HepG2 (cell line): Measurements from ENCODE around the gene PDE3A. TPM values are rescaled to one million over a fixed set of nuclear protein-coding genes. Genes with fewer than 3 reads are reported as not detected.
A peak's percentile ranks its signal among the peaks of the same experiment; 100 is the strongest.

ENCODE experiments used
- ARID3A ChIP-seq: IDR thresholded peaks from 2 replicates; pipeline ENCODE4 v1.6.1; 2012; ENCODE audit warnings: low read depth, low read length, improper control_type of control experiment
- HDAC6 ChIP-seq: fragments of 200-600 bp; sonication (generic); IDR thresholded peaks from 2 replicates; pipeline ENCODE4 v1.7.0; 2017; ENCODE audit warnings: mild to moderate bottlenecking, antibody characterized with exemption, low read length, low read depth
- KAT7 ChIP-seq: IDR thresholded peaks from 2 replicates; pipeline ENCODE4 v1.6.1; 2018; ENCODE audit warnings: borderline replicate concordance, missing compliant biosample characterization
- KLF9 ChIP-seq: IDR thresholded peaks from 2 replicates; pipeline ENCODE4 v1.6.1; 2016; ENCODE audit warnings: low read depth
- LCORL ChIP-seq, 2 experiments: fragments of 450-650 bp in 1 of 2; sonication (generic) in 1 of 2; formaldehyde crosslinking in 1 of 2; IDR thresholded peaks; 2 replicates each; pipeline versions ENCODE4 v1.5.0 to v1.6.1; 2017 to 2020; ENCODE audit warnings: antibody characterized with exemption in 1 of 2, missing genetic modification reagents in 1 of 2
- NFE2L1 ChIP-seq: sonication (generic); formaldehyde crosslinking; IDR thresholded peaks from 2 replicates; pipeline ENCODE4 v1.4.0; 2020; ENCODE audit warnings: missing genetic modification reagents, mild to moderate bottlenecking, borderline replicate concordance
- PAF1 ChIP-seq: IDR thresholded peaks from 2 replicates; pipeline ENCODE4 v1.6.1; 2016; ENCODE audit warnings: missing genetic modification reagents, missing compliant biosample characterization
- POGZ ChIP-seq: sonication (generic); formaldehyde crosslinking; IDR thresholded peaks from 2 replicates; pipeline ENCODE4 v1.4.0; 2020; ENCODE audit warnings: mild to moderate bottlenecking, missing genetic modification reagents
- RFX1 ChIP-seq: fragments of 450-650 bp; IDR thresholded peaks from 2 replicates; pipeline ENCODE4 v1.6.1; 2017
- SATB2 ChIP-seq: sonication (generic); formaldehyde crosslinking; IDR thresholded peaks from 2 replicates; pipeline ENCODE4 v1.5.0; 2020; ENCODE audit warnings: missing genetic modification reagents
- SIX1 ChIP-seq: sonication (generic); formaldehyde crosslinking; IDR thresholded peaks from 2 replicates; pipeline ENCODE4 v1.4.0; 2020; ENCODE audit warnings: missing genetic modification reagents, borderline replicate concordance
- SMARCC2 ChIP-seq: fragments of 450-650 bp; IDR thresholded peaks from 2 replicates; pipeline ENCODE4 v1.6.1; 2017; ENCODE audit warnings: antibody characterized with exemption, mild to moderate bottlenecking
- SP140L ChIP-seq: sonication (generic); formaldehyde crosslinking; IDR thresholded peaks from 2 replicates; pipeline ENCODE4 v1.4.0; 2020; ENCODE audit warnings: missing genetic modification reagents, borderline replicate concordance
- YEATS2 ChIP-seq: sonication (generic); formaldehyde crosslinking; IDR thresholded peaks from 2 replicates; pipeline ENCODE4 v1.4.0; 2020; ENCODE audit warnings: missing genetic modification reagents, borderline replicate concordance
- YY1 ChIP-seq: IDR thresholded peaks from 2 replicates; pipeline ENCODE4 v1.6.1; 2011; ENCODE audit warnings: low read length, low read depth, moderate library complexity, mild to moderate bottlenecking; ENCODE audit not compliant: insufficient read depth, insufficient replicate concordance
- ZBTB14 ChIP-seq: sonication (generic); formaldehyde crosslinking; IDR thresholded peaks from 2 replicates; pipeline ENCODE4 v1.4.0; 2020; ENCODE audit warnings: missing genetic modification reagents
- ZFP36L2 ChIP-seq: sonication (generic); formaldehyde crosslinking; IDR thresholded peaks from 2 replicates; pipeline ENCODE4 v1.4.0; 2020; ENCODE audit warnings: missing genetic modification reagents
- ZFX ChIP-seq: sonication (generic); formaldehyde crosslinking; IDR thresholded peaks from 2 replicates; pipeline ENCODE4 v1.4.0; 2020; ENCODE audit warnings: mild to moderate bottlenecking, low read depth, missing genetic modification reagents, moderate library complexity
- ZNF512 ChIP-seq: sonication (generic); formaldehyde crosslinking; IDR thresholded peaks from 2 replicates; pipeline ENCODE4 v1.4.0; 2020; ENCODE audit warnings: mild to moderate bottlenecking, missing genetic modification reagents
- ZNF564 ChIP-seq: sonication (generic); formaldehyde crosslinking; IDR thresholded peaks from 2 replicates; pipeline ENCODE4 v1.8.1; 2023; ENCODE audit warnings: mild to moderate bottlenecking, missing genetic modification reagents
- ZNF720 ChIP-seq: sonication (generic); formaldehyde crosslinking; IDR thresholded peaks from 2 replicates; pipeline ENCODE4 v1.4.0; 2020; ENCODE audit warnings: missing genetic modification reagents
- ZNF761 ChIP-seq: sonication (generic); formaldehyde crosslinking; conservative IDR thresholded peaks from 2 replicates; pipeline ENCODE4 v1.4.0; 2020; ENCODE audit warnings: mild to moderate bottlenecking, missing genetic modification reagents
- ZNF777 ChIP-seq: sonication (generic); formaldehyde crosslinking; IDR thresholded peaks from 2 replicates; pipeline ENCODE4 v1.4.0; 2020; ENCODE audit warnings: missing genetic modification reagents
- polyA plus RNA-seq, 8 experiments: library from polyadenylated mRNA; depleted of rRNA in 3 of 8; stranded (reverse) in 7 of 8; unstranded in 1 of 8; fragments of >200 nt; fragmentation: Illumina TruSeq in 4 of 8; extraction: Trizol in 4 of 8; gene quantifications; 2 replicates each; pipeline versions ENCODE4 v1.2.1 to v1.2.3, GENCODE V29; 2011 to 2016; ENCODE audit warnings: low read depth in 4 of 8, missing spikeins in 1 of 8, mixed read lengths in 1 of 8; ENCODE audit not compliant: insufficient read depth in 1 of 8
- total RNA-seq, 5 experiments: library from RNA; depleted of rRNA; stranded (reverse); fragments of >200 nt; fragmentation: Illumina TruSeq; extraction: Trizol; gene quantifications; 2 replicates each; pipeline ENCODE4 v1.2.3, GENCODE V29; 2016; ENCODE audit warnings: low read depth in 1 of 5
- TF ChIP-seq, protein P1 (sequence below): sonication (generic); formaldehyde crosslinking; IDR thresholded peaks from 2 replicates; pipeline ENCODE4 v1.8.0; 2022; ENCODE audit warnings: low read depth, missing genetic modification reagents
- TF ChIP-seq, protein P2 (sequence below): sonication (generic); formaldehyde crosslinking; IDR thresholded peaks from 2 replicates; pipeline ENCODE4 v1.5.0; 2020; ENCODE audit warnings: mild to moderate bottlenecking, missing genetic modification reagents

The PDE3A gene
- total and polyA plus RNA-seq, 2 of the 13 experiments (the other 11 are each of a cell fraction or from before 2014, with no cell fraction given): 0.77 to 1.5 TPM

- TF ChIP-seq, protein P1, sequence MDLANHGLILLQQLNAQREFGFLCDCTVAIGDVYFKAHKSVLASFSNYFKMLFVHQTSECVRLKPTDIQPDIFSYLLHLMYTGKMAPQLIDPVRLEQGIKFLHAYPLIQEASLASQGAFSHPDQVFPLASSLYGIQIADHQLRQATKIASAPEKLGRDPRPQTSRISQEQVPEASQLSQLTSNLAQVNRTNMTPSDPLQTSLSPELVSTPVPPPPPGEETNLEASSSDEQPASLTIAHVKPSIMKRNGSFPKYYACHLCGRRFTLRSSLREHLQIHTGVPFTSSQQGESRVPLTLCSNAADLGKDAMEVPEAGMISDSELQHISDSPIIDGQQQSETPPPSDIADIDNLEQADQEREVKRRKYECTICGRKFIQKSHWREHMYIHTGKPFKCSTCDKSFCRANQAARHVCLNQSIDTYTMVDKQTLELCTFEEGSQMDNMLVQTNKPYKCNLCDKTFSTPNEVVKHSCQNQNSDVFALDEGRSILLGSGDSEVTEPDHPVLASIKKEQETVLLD (CRISPR knock-in tag): no peak
- TF ChIP-seq SMARCC2 (no peak), POGZ (CRISPR knock-in tag) (peak; percentile 78), ZFP36L2 (no peak), YY1 (no peak), ARID3A (peak; percentile 40; the same call in 1 of the 2 replicates), ZFX (peak; percentile 33; the same call in 1 of the 2 replicates), NFE2L1 (CRISPR knock-in tag) (no peak), ZNF720 (CRISPR knock-in tag) (no peak), ZNF761 (CRISPR knock-in tag) (no peak), ZBTB14 (no peak), HDAC6 (no peak), SIX1 (CRISPR knock-in tag) (peak; percentile 46; the same call in 1 of the 2 replicates), ZNF564 (CRISPR knock-in tag) (no peak), KAT7 (CRISPR knock-in tag) (no peak), KLF9 (no peak), LCORL (IDR thresholded peaks at IDR 0.05) (no peak), LCORL (CRISPR knock-in tag; IDR thresholded peaks at IDR 0.05) (0 out of 2 replicates have a peak, but pooled peaks have one; percentile 28), PAF1 (no peak), YEATS2 (no peak), SP140L (CRISPR knock-in tag) (no peak), ZNF512 (CRISPR knock-in tag) (no peak), SATB2 (CRISPR knock-in tag) (no peak), RFX1 (no peak), ZNF777 (CRISPR knock-in tag) (no peak)
- TF ChIP-seq, protein P2, sequence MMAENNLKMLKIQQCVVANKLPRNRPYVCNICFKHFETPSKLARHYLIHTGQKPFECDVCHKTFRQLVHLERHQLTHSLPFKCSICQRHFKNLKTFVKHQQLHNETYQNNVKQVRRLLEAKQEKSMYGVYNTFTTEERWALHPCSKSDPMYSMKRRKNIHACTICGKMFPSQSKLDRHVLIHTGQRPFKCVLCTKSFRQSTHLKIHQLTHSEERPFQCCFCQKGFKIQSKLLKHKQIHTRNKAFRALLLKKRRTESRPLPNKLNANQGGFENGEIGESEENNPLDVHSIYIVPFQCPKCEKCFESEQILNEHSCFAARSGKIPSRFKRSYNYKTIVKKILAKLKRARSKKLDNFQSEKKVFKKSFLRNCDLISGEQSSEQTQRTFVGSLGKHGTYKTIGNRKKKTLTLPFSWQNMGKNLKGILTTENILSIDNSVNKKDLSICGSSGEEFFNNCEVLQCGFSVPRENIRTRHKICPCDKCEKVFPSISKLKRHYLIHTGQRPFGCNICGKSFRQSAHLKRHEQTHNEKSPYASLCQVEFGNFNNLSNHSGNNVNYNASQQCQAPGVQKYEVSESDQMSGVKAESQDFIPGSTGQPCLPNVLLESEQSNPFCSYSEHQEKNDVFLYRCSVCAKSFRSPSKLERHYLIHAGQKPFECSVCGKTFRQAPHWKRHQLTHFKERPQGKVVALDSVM (CRISPR knock-in tag): no peak
Measured at GRCh38 chr12:20656600-20656999, 288.3 kb downstream of the PDE3A start (continued).
